Measurements from ENCODE around the gene SPO11. TPM values are rescaled to one million over a fixed set of nuclear protein-coding genes. Genes with fewer than 3 reads are reported as not detected.

The SPO11 gene
- total RNA-seq, 1 experiment from 2014 or later: not detected

DNA sequence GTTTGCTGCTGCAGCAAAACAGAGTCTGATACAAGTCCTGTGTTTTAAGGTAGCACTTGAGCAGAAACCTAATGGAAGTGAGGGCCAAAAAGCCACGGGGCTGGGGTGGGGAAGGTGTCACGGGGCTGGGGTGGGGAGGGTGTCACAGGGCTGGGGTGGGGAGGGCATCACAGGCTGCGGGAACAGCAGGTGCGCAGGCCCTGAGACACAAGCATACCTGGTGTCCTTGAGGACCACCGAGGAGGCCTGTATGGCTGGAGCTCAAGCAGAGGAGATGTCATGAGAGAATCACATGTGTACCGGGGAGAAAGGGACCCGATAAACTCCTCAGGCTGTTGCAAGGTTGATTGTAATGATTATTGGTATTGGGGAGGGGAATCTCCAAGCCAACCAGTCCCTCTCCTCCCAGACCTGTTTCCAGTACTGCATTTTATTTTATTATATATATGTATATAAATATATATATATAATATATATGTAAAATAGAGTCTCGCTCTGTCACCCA lies 13.6 kb upstream of the SPO11 start:
- Mint-ChIP-seq H3K4me3 (no peak overlapping the region), H3K4me1 (peaks cover 8% of the 10 kb centered on the region in 2 experiments; a peak in 2 of 4 replicates), H3K27ac (peak overlapping the region in 1 of 3 experiments; percentile 29; a peak in 1 of 7 replicates), H3K27me3 (ENCODE audit: low read depth) (peaks cover 9% of the 10 kb centered on the region), H3K9me3 (no peaks in the 10 kb centered on the region), H3K36me3 (ENCODE audit: insufficient read depth in 1 of 3, low read depth in 3 of 3) (no peaks in the 10 kb centered on the region)
- no peak overlapping the region for H4K91ac ChIP-seq (ENCODE audit: insufficient read length, low read depth, low read length)
- TF ChIP-seq, protein P1, sequence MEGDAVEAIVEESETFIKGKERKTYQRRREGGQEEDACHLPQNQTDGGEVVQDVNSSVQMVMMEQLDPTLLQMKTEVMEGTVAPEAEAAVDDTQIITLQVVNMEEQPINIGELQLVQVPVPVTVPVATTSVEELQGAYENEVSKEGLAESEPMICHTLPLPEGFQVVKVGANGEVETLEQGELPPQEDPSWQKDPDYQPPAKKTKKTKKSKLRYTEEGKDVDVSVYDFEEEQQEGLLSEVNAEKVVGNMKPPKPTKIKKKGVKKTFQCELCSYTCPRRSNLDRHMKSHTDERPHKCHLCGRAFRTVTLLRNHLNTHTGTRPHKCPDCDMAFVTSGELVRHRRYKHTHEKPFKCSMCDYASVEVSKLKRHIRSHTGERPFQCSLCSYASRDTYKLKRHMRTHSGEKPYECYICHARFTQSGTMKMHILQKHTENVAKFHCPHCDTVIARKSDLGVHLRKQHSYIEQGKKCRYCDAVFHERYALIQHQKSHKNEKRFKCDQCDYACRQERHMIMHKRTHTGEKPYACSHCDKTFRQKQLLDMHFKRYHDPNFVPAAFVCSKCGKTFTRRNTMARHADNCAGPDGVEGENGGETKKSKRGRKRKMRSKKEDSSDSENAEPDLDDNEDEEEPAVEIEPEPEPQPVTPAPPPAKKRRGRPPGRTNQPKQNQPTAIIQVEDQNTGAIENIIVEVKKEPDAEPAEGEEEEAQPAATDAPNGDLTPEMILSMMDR (conservative IDR thresholded peaks at IDR 0.05): no peak
- H3K9me3 ChIP-seq (ENCODE audit: control insufficient read depth, low read depth, low read length): no peaks in the 10 kb centered on the region
- H2AFZ ChIP-seq (ENCODE audit: low read length): no peak overlapping the region
- H3K56ac ChIP-seq (ENCODE audit: insufficient read length, low read depth, low read length): no peak overlapping the region
- no peaks in the 10 kb centered on the region for H3K4me1 ChIP-seq (ENCODE audit: insufficient read depth, low read length)
- H2BK15ac ChIP-seq (ENCODE audit: low read depth, low read length): no peak overlapping the region
- H3K79me2 ChIP-seq (ENCODE audit: insufficient read depth, low read length): no peaks in the 10 kb centered on the region
- no peaks in the 10 kb centered on the region for H3K27me3 ChIP-seq (ENCODE audit: insufficient read depth, low read length)
- DNase-seq: no peak
- no peak overlapping the region for H2AK5ac ChIP-seq (ENCODE audit: insufficient read length, low read length)
- no peaks in the 10 kb centered on the region for H4K20me1 ChIP-seq (ENCODE audit: control insufficient read depth, insufficient read depth, insufficient read length)
- no peak overlapping the region for H3T11ph ChIP-seq (ENCODE audit: low read length)
- no peak overlapping the region for H2BK20ac ChIP-seq (ENCODE audit: low read depth, low read length, poor library complexity, severe bottlenecking)
- H2BK120ac ChIP-seq (ENCODE audit: low read depth, low read length, poor library complexity, severe bottlenecking): no peak overlapping the region
- H3K79me1 ChIP-seq (ENCODE audit: insufficient read depth, low read depth, low read length, poor library complexity, severe bottlenecking): no peaks in the 10 kb centered on the region
- no peak overlapping the region for H3K23ac ChIP-seq (ENCODE audit: insufficient read length, low read depth, low read length)
- no peak overlapping the region for H3K4me2 ChIP-seq (ENCODE audit: insufficient read depth, insufficient read length, low read length)
- H3K18ac ChIP-seq (ENCODE audit: insufficient read length, low read depth, low read length): no peak overlapping the region
- no peak overlapping the region for H3K27ac ChIP-seq (ENCODE audit: insufficient read length, low read depth, low read length)
- no peak overlapping the region for H3K14ac ChIP-seq (ENCODE audit: insufficient read depth, low read length)
- no peak overlapping the region for H3K4ac ChIP-seq (ENCODE audit: low read depth, low read length)
- H3K23me2 ChIP-seq (ENCODE audit: insufficient read length, low read depth, low read length, poor library complexity, severe bottlenecking): no peaks in the 10 kb centered on the region
- WGBS (ENCODE audit: extremely low coverage, insufficient read length, low lambda C conversion rate): no CpG with 5 or more reads among the region's 8 CpGs
- no peak overlapping the region for H3K9ac ChIP-seq (ENCODE audit: extremely low read depth, insufficient read length, low read length)
- no peak overlapping the region for H2BK5ac ChIP-seq (ENCODE audit: insufficient read length, low read length)
- H2BK12ac ChIP-seq (ENCODE audit: insufficient read length, low read depth, low read length): no peak overlapping the region
- H4K8ac ChIP-seq (replicated peaks; ENCODE audit: insufficient read length, low read depth, low read length): no peak overlapping the region
- no peak overlapping the region for H4K5ac ChIP-seq (ENCODE audit: insufficient read length, low read depth, low read length)

Measured in H9 (cell line).